GM19239 (cell line): ENCODE results near the gene ARMS2.
A peak's percentile ranks its signal among the peaks of the same experiment; 100 is the strongest.

Source experiments
- DNase-seq: peaks from one replicate; pipeline ENCODE4 v3.0.0; 2011; ENCODE audit warnings: low spot score; ENCODE audit not compliant: insufficient read length
- FAIRE-seq: peaks from 2 replicates; lab custom pipeline; 2011; peaks lifted over from hg19 to GRCh38; lab: Jason Lieb, UNC

ARMS2 gene

DNA sequence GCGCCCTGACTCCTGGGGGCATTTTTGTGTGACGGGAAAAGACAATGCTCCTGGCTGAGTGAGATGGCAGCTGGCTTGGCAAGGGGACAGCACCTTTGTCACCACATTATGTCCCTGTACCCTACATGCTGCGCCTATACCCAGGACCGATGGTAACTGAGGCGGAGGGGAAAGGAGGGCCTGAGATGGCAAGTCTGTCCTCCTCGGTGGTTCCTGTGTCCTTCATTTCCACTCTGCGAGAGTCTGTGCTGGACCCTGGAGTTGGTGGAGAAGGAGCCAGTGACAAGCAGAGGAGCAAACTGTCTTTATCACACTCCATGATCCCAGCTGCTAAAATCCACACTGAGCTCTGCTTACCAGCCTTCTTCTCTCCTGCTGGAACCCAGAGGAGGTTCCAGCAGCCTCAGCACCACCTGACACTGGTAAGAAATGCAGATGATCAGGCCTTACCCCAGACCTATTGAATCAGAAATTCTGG, at the start of gene ARMS2:
Gene ARMS2, plus strand, starts transcription at position 51 of the 478 bp plus-strand sequence. Its CDS starts 75 bp downstream, at position 126.
- DNase-seq = no peak
- FAIRE-seq = no peak

DNA sequence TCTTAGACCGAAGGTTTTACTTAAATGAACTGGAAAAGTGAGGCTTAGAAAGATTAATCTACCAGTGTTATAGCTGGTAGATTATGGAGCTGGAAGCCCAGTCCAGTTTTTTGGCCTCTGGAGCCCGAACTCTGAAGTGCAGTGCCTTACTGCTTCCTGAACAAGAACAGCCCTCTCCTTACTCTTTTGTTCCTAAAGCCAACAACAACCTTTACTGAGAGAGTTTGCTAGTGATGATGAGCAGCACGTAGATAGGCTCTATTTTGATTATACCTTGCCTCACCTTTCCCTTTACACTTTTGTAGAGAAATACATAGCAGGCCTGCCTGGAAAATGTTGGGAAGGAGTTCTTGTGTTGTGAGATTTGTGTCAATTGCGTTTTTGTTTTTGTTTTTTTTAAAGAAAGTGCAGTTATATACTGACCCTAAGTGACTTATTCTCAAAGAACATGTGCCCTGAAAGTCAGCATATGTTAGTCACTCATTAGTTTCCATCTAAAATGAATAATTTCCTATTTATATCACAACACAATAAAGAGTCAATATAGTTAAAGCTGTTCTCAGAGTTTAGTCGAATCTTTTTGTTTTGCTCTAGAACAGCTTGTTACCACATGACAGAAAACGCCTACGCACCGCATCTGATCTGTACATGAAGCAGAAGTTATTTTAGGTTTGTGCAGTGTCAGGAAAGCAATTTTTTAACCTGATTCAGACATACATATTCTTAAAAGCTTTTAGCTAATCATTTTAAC, 46.9 kb upstream of the ARMS2 start:
- FAIRE-seq = no peak

GRCh38 chr10:122413327-122413726, 41.1 kb upstream of the ARMS2 start:
- FAIRE-seq (no peak), DNase-seq (no peak)

More for the DNA sequence above, 46.9 kb upstream of the ARMS2 start:
- DNase-seq = no peak

DNA sequence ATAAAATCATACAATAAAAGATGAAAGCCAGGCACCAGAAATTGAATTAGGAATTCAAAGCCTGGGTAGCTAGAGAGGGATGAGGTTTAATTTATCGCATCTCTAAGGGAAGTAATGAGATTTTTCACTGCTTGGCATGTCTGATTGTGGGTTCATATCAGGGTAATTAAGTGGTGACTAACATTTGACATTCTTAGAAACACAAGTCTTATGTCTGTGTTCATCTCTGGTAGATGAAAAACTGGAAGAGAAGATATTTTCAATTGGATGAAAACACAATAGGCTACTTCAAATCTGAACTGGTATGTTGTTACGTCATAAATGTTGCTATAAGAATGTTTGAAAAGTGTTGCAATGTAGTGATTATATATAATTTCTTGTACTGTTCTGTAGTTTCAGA, 36.8 kb upstream of the ARMS2 start:
- DNase-seq (no peak), FAIRE-seq (no peak)

GRCh38 chr10:122419016-122419415, 35.4 kb upstream of the ARMS2 start:
- no peak for FAIRE-seq
- DNase-seq = no peak

- no peak for FAIRE-seq
These were observed 34.4 kb upstream of the ARMS2 start for GRCh38 chr10:122419876-122420623.

DNA sequence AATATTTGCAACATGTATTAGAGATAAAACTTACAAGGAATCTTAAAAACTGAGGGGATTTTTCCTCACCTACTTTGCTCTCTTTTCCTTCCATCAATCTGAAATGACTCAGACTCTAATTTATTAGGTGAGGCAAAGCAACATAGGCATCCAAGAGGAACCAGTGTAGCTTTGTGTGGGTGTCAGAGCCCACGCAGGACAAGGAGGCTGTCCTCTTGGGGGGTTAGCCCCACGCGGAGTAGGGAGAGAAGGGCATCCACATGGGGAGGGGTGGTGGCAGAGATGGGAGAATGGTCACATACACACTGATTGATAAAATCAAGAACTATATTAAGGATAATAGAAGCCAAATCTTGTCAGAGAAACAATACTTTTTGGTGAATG, 33.8 kb upstream of the ARMS2 start:
- FAIRE-seq (no peak), DNase-seq (no peak)

More at GRCh38 chr10:122419876-122420623, 34.4 kb upstream of the ARMS2 start:
- DNase-seq = no peak

- DNase-seq (no peak), FAIRE-seq (no peak)
These were observed 33.3 kb upstream of the ARMS2 start for GRCh38 chr10:122421054-122421625.

DNA sequence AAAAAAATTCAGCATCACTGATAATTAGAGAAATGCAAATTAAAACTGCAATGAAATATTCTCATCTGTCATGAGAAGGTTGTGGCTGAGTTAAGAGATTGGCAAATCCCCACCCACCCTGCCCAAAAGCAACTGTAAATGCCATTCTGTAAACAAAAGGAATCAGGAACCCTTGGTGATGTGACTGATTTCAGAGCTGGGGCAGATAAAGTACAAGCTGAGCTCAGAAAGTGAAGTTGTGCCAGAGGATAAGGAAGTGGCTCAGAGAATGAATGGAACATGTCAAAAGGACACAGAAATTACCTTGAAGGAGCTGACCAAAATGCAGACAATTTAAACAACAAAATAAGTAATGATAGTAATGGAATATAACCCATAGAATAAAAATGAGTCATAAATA, 32.7 kb upstream of the ARMS2 start:
- FAIRE-seq (no peak), DNase-seq (no peak)

- FAIRE-seq (no peak), DNase-seq (no peak)
These were observed 32.0 kb upstream of the ARMS2 start for GRCh38 chr10:122422266-122422989.

DNA sequence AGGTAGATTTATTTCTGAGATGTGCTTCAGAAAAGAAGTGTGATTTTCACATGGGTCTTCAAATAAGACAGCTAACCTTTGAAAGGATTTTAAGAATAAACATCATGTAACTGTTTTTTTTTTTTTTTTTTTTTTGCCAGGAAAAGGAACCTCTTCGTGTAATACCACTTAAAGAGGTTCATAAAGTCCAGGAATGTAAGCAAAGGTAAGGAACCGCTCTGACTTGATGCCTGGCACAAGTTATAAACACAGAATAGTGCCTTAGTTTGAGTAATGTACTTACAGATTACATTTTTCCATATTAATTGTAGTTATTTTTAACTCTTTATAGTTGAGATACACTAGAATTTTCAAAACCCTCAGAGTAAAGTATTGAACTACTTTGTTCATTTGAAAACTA, 30.4 kb upstream of the ARMS2 start:
- FAIRE-seq (no peak), DNase-seq (no peak)

DNA sequence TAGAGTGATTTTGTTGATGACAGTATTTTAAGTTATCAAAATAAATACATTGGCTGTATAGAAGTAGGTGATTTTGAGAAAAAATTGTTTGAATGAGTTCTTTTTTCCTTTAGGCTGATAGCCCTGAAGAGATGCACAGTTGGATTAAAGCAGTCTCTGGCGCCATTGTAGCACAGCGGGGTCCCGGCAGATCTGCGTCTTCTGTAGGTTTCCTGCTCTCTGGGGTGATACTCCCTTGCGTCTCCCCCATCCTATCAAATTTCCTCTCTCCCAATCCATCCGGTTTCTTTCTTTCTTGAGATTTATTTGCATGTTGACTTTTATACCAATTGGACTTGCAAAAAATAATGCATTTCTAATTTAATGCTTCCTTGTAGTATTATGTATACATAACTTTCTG, 27.6 kb upstream of the ARMS2 start:
- FAIRE-seq (no peak), DNase-seq (no peak)

- DNase-seq (no peak), FAIRE-seq (no peak)
These were observed 27.2 kb upstream of the ARMS2 start for GRCh38 chr10:122427280-122427679.

DNA sequence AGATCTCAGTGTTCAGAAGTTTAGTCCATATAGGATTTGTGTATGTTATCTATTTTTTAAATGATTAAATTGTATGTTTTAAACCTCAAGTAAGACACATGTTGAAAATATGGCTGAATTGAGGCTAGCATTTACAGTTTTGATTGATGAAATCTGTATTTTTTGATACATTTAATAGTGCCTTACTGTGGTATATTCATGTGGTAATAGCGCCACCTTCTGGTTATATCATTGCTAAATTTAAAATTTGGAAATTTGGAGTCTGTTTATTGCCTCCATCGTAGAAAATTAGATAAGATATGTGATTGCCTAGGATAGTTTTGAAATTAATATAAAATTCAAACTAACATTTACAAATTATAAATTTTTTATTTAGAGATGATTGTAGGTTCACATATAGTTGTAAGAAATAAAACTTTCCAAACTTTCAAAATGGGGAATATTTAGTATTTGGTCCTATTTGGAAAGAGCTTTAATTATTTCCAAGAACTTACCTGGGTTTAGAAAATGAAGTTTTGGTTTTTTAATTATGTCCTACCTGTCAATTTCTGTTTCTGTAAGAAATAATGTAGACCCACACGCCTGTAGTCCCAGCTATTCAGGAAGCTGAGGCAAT, 19.1 kb upstream of the ARMS2 start:
- no peak for DNase-seq
- FAIRE-seq = peak; percentile 8

GRCh38 chr10:122441961-122442360, 12.5 kb upstream of the ARMS2 start:
- FAIRE-seq (no peak), DNase-seq (no peak)

GRCh38 chr10:122445469-122445868, 9.0 kb upstream of the ARMS2 start:
- FAIRE-seq (no peak), DNase-seq (no peak)

DNA sequence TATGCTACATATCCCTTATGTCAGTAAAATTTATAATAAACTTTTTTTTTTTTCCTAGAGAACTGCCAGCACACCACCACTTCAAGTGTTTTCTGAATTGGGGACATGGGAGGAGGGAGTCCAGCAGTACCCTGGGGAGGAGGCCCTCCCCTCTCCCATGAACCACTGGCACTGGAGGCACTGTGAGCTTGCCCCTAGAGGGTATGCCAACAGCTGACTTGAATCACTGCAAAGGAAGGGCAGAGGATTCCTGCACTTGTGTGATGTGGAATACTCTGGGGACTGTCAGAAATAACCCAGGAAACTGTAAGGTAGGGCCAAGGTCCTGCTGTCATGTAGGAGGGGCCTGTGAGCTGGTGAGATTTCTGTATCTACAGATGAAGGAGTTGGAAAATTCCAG, 8.5 kb upstream of the ARMS2 start:
- no peak for DNase-seq
- no peak for FAIRE-seq

DNA sequence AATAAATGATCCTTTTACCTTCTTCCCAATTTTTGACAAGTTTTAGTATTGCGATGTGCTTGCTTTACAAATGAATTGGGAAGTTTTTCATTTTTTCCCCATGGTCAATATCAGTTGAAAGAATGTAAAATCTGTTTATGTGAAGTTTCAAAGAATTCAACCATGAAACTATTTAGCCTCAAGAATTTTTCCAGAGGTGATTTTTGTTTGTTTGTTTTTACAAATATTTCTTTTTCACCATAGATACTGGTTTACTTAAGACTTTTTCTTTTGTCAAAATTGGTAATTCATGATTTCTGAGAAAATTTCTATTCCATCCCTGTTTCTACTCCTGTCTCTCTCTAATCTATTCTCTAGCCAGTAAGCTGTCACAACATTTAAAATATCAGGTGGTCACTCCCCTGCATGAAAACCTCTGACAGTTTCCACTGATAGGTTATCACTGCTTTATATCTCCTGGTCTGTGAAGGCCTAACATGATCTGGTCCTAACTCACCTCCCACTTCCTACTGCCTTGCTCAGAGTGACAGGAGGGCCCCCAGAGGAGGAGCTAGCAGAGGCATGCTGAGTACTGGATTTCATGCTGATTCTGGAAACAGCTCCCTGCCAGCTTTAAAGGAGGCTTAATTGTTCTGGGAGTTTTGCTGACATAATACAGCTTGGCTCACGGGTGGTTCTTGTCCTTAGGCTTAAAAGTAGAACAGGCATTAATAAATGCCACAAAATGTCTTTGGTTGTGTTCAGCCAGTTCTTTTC, 7.6 kb upstream of the ARMS2 start:
- no peak for FAIRE-seq
- DNase-seq = no peak

GRCh38 chr10:122448600-122448999, 5.9 kb upstream of the ARMS2 start:
- FAIRE-seq (no peak), DNase-seq (no peak)
